GM12878 (cell line): ENCODE measurements around the gene TMEM61. TPM values are rescaled to one million over a fixed set of nuclear protein-coding genes. Genes with fewer than 3 reads are reported as not detected.

Source experiments
- ATAC-seq: fragments of 200-7000 bp; cut with Tn5 transposase; 3 replicates; pipeline ENCODE4 v1.9.1; 2020; ENCODE audit warnings: mild to moderate bottlenecking, moderate library complexity
- BruUV-seq: library from RNA; stranded (reverse); fragments of 400-500 nt; replicated peaks from 2 replicates; lab custom pipeline; 2021; lab: Mats Ljungman, UMichigan
- CTCF ChIA-PET: fragments of 300-600 bp; sonication (Branson Sonifier 250); formaldehyde crosslinking; extraction: SDS; loops from one replicate; lab custom pipeline; 2021; ENCODE audit warnings: inconsistent platforms; lab: Yijun Ruan, JAX
- POLR2A ChIA-PET: fragments of 350-600 bp; formaldehyde crosslinking; extraction: SDS; loops from one replicate; lab custom pipeline; 2021; ENCODE audit warnings: inconsistent platforms; lab: Charles Lee
- RAD21 ChIA-PET: fragments of 300-600 bp; sonication (Branson Sonifier 250); formaldehyde crosslinking; loops from one replicate; lab custom pipeline; 2023; ENCODE audit warnings: antibody characterized with exemption; ENCODE audit not compliant: unreplicated experiment; lab: Charles Lee
- SMC1A ChIA-PET: fragments of 300-600 bp; sonication (Branson Sonifier 250); formaldehyde crosslinking; loops from one replicate; lab custom pipeline; 2023; ENCODE audit not compliant: unreplicated experiment, uncharacterized antibody; lab: Charles Lee
- DNase-seq: peaks from one replicate; pipeline ENCODE4 v3.0.0-alpha.2; 2011; ENCODE audit warnings: low read depth, low spot score
- FAIRE-seq: peaks from 3 replicates; lab custom pipeline; 2011; peaks lifted over from hg19 to GRCh38; lab: Jason Lieb, UNC
- H2AFZ ChIP-seq: 2 replicates; pipeline ENCODE4 v1.6.0; 2011; ENCODE audit warnings: low read depth, low read length, control low read depth; ENCODE audit not compliant: control insufficient read depth
- H3K27ac ChIP-seq: 2 replicates; pipeline ENCODE4 v1.5.1; 2011; ENCODE audit warnings: control low read depth; ENCODE audit not compliant: control insufficient read depth, insufficient read depth
- H3K27me3 ChIP-seq, 2 experiments: replicated peaks in 1 of 2; 2 replicates each; pipeline versions ENCODE4 v1.6.0 to v1.6.1; 2011; ENCODE audit warnings: low read length in 1 of 2; ENCODE audit not compliant: control insufficient read depth in 2 of 2, insufficient read depth in 2 of 2
- H3K36me3 ChIP-seq, 2 experiments: 2 replicates each; pipeline ENCODE4 v1.5.1; 2011; ENCODE audit warnings: low read length in 1 of 2; ENCODE audit not compliant: control insufficient read depth in 2 of 2, insufficient read depth in 2 of 2
- H3K4me1 ChIP-seq: 2 replicates; pipeline ENCODE4 v1.6.1; 2011; ENCODE audit warnings: mild to moderate bottlenecking, low read length, moderate library complexity, mixed read lengths; ENCODE audit not compliant: control insufficient read depth, insufficient read depth
- H3K4me2 ChIP-seq: 2 replicates; pipeline ENCODE4 v1.6.0; 2011; ENCODE audit warnings: control low read depth; ENCODE audit not compliant: control insufficient read depth, insufficient read depth
- H3K4me3 ChIP-seq: fragments of 200-600 bp; sonication (generic); 2 replicates; pipeline ENCODE4 v1.5.1; 2016
- H3K79me2 ChIP-seq: 2 replicates; pipeline ENCODE4 v1.6.0; 2011; ENCODE audit warnings: low read length; ENCODE audit not compliant: control insufficient read depth, insufficient read depth
- H3K9ac ChIP-seq: 2 replicates; pipeline ENCODE4 v1.8.0; 2011; ENCODE audit warnings: low read length, control low read depth, mixed read lengths; ENCODE audit not compliant: control insufficient read depth, insufficient read depth
- H3K9me3 ChIP-seq: replicated peaks from 3 replicates; pipeline ENCODE4 v1.5.1; 2011; ENCODE audit warnings: mild to moderate bottlenecking, low read length; ENCODE audit not compliant: control insufficient read depth, insufficient read depth
- H4K20me1 ChIP-seq: 2 replicates; pipeline ENCODE4 v1.6.0; 2011; ENCODE audit not compliant: control insufficient read depth, insufficient read depth
- CREB1 ChIP-seq: IDR thresholded peaks from 2 replicates; pipeline ENCODE4 v1.6.1; 2012; ENCODE audit warnings: low read depth, mild to moderate bottlenecking, inconsistent platforms
- CTCF ChIP-seq, 3 experiments: IDR thresholded peaks in 2 of 3; conservative IDR thresholded peaks in 1 of 3; 2 replicates each; pipeline ENCODE4 v1.5.1; 2011; ENCODE audit warnings: low read depth in 3 of 3, low read length in 3 of 3, mild to moderate bottlenecking in 3 of 3, control low read depth in 2 of 3, moderate library complexity in 2 of 3, inconsistent platforms in 1 of 3, mixed read lengths in 1 of 3; ENCODE audit not compliant: control insufficient read depth in 2 of 3, insufficient read depth in 1 of 3; ENCODE audit errors: extremely low read depth in 1 of 3
- ETV6 ChIP-seq, 2 experiments: fragments of 450-650 bp in 1 of 2; IDR thresholded peaks in 1 of 2; conservative IDR thresholded peaks in 1 of 2; 2 replicates each; pipeline ENCODE4 v1.6.1; 2014; ENCODE audit warnings: antibody characterized with exemption in 1 of 2, borderline replicate concordance in 1 of 2, low read depth in 1 of 2, mild to moderate bottlenecking in 1 of 2, moderate library complexity in 1 of 2
- HDGF ChIP-seq: fragments of 450-650 bp; IDR thresholded peaks from 2 replicates; pipeline ENCODE4 v1.6.1; 2016; ENCODE audit warnings: antibody characterized with exemption
- IRF5 ChIP-seq: fragments of 450-650 bp; IDR thresholded peaks from 2 replicates; pipeline ENCODE4 v1.6.1; 2017; ENCODE audit warnings: borderline replicate concordance
- KAT2A ChIP-seq: conservative IDR thresholded peaks from 2 replicates; pipeline ENCODE4 v1.6.1; 2011; ENCODE audit warnings: low read depth, low read length; ENCODE audit not compliant: control insufficient read depth
- KLF5 ChIP-seq: fragments of 450-650 bp; IDR thresholded peaks from 2 replicates; pipeline ENCODE4 v1.6.1; 2014; ENCODE audit warnings: mild to moderate bottlenecking; ENCODE audit not compliant: partially characterized antibody
- SRF ChIP-seq, 2 experiments: IDR thresholded peaks; 2 replicates each; pipeline ENCODE4 v1.6.1; 2011; ENCODE audit warnings: low read depth in 2 of 2, low read length in 2 of 2, mild to moderate bottlenecking in 1 of 2, moderate library complexity in 1 of 2
- YBX1 ChIP-seq: fragments of 450-650 bp; IDR thresholded peaks from 2 replicates; pipeline ENCODE4 v1.6.1; 2016; ENCODE audit warnings: antibody characterized with exemption
- ZBTB40 ChIP-seq: fragments of 450-650 bp; IDR thresholded peaks from 2 replicates; pipeline ENCODE4 v1.6.1; 2016; ENCODE audit warnings: mild to moderate bottlenecking, moderate library complexity, borderline replicate concordance
- ZNF592 ChIP-seq: fragments of 450-650 bp; IDR thresholded peaks from 2 replicates; pipeline ENCODE4 v1.6.1; 2017; ENCODE audit warnings: mild to moderate bottlenecking, moderate library complexity
- WGBS: methylation state at CpG from one replicate; pipeline ENCODE4 v1.1.6; 2016; ENCODE audit warnings: low lambda C conversion rate; ENCODE audit not compliant: insufficient replicate concordance, insufficient coverage; ENCODE audit errors: missing lambda C conversion rate; 5-methylcytosine and 5-hydroxymethylcytosine counted together
- in situ Hi-C: fragments of 300-500 bp; cut with MboI; formaldehyde crosslinking; loops from 9 replicates; pipeline ENCODE4 v1.14.3; 2018; ENCODE audit warnings: mixed read lengths
- intact Hi-C: fragments of 100-400 bp; cut with micrococcal nuclease; formaldehyde crosslinking; loops from one replicate; pipeline ENCODE4 v1.14.2; 2022; ENCODE audit not compliant: unreplicated experiment
- polyA plus RNA-seq, 11 experiments: library from polyadenylated mRNA; depleted of rRNA in 4 of 11; unstranded in 6 of 11; stranded (reverse) in 5 of 11; fragments of >200 nt; fragmentation: Nextera tagmentation in 4 of 11; fragmentation: Illumina TruSeq in 1 of 11; extraction: Ambion mirVana in 4 of 11; extraction: Trizol in 1 of 11; gene quantifications; 1 replicate in 1 of 11; 2 replicates in 10 of 11; pipeline versions ENCODE4 v1.2.1 to v1.2.3, GENCODE V29; 2011 to 2016; ENCODE audit warnings: inconsistent platforms in 2 of 11, missing spikeins in 2 of 11, low read depth in 1 of 11
- total RNA-seq, 4 experiments: library from RNA; depleted of rRNA in 3 of 4; stranded (reverse); fragments of >200 nt in 3 of 4; fragmentation: Illumina TruSeq in 1 of 4; extraction: Trizol in 1 of 4; gene quantifications; 2 replicates each; pipeline versions ENCODE4 v1.2.1 to v1.2.3, GENCODE V29; 2013 to 2021

The TMEM61 gene
- total and polyA plus RNA-seq, 10 of the 15 experiments (the other 5 are each of a cell fraction or from before 2014, with no cell fraction given): not detected

GRCh38 chr1:54956726-54957125 lies 23.7 kb upstream of the TMEM61 start:
- H2AFZ ChIP-seq: no peak overlapping the region
- H3K9ac ChIP-seq: no peak overlapping the region
- H3K27me3 ChIP-seq: no peaks in the 10 kb centered on the region
- no peak overlapping the region for H3K4me3 ChIP-seq
- WGBS: 26% methylated on average over 4 of the region's 4 CpGs
- intact Hi-C loops (no loop called here), in situ Hi-C loops (no loop called here)
- no peaks in the 10 kb centered on the region for H3K36me3 ChIP-seq
- no peaks in the 10 kb centered on the region for H3K79me2 ChIP-seq
- no peaks in the 10 kb centered on the region for H4K20me1 ChIP-seq
- no peak overlapping the region for H3K27ac ChIP-seq
- no peak for FAIRE-seq
- POLR2A ChIA-PET: interaction anchor here (1.0 kb wide), 1 partner anchor 32 kb away, joined by 4 read pairs; no protein-coding TSS in a partner anchor
- SMC1A ChIA-PET: interaction anchor here (1.0 to 1.9 kb wide), 3 partner anchors 10 to 40 kb away, joined by 3 to 10 read pairs (median 5); no protein-coding TSS in a partner anchor
- CTCF ChIA-PET: interaction anchor here (0.7 to 3.1 kb wide), 4 partner anchors 10 to 39 kb away, joined by 3 to 13 read pairs (median 8); no protein-coding TSS in a partner anchor
- H3K4me2 ChIP-seq: no peak overlapping the region
- no peaks in the 10 kb centered on the region for H3K4me1 ChIP-seq
- no peaks in the 10 kb centered on the region; the same call in 2 of the 3 replicates for H3K9me3 ChIP-seq
- ATAC-seq: no peak
- no peak for DNase-seq
- BruUV-seq: no TSS peak
- RAD21 ChIA-PET: interaction anchor here (1.8 to 1.9 kb wide), 2 partner anchors 12 to 40 kb away, joined by 5 to 7 read pairs; no protein-coding TSS in a partner anchor
- no peak for TF ChIP-seq ZBTB40
- TF ChIP-seq CTCF (IDR thresholded peaks at IDR 0.05 in 2 of 3, conservative IDR thresholded peaks at IDR 0.05 in 1 of 3; ENCODE audit: control insufficient read depth in 2 of 3, extremely low read depth in 1 of 3, insufficient read depth in 1 of 3, low read depth in 3 of 3, low read length in 3 of 3): no peak
- no peak for TF ChIP-seq KLF5
- TF ChIP-seq ZNF592: no peak
- no peak for TF ChIP-seq IRF5
- TF ChIP-seq HDGF: no peak
- TF ChIP-seq ETV6 (conservative IDR thresholded peaks at IDR 0.05 in 1 of 2, IDR thresholded peaks at IDR 0.05 in 1 of 2; ENCODE audit: borderline replicate concordance in 1 of 2, low read depth in 1 of 2): no peak
- TF ChIP-seq SRF (IDR thresholded peaks at IDR 0.05; ENCODE audit: low read depth in 2 of 2, low read length in 2 of 2): no peak
- TF ChIP-seq YBX1: no peak
- TF ChIP-seq KAT2A: no peak
- TF ChIP-seq CREB1: no peak
